WERI-Rb-1 (cell line): ENCODE measurements around the gene MAPK8IP3.

Experiments used
- DNase-seq: peaks from one replicate; pipeline ENCODE4 v3.0.0-alpha.2; 2020
- H3K27ac ChIP-seq: fragments of 250-450 bp; sonication (Bioruptor Pico); 2 replicates; pipeline ENCODE4 v1.5.1; 2020; ENCODE audit warnings: mild to moderate bottlenecking, moderate library complexity
- H3K27me3 ChIP-seq: fragments of 250-450 bp; sonication (Bioruptor Pico); 2 replicates; pipeline ENCODE4 v1.5.1; 2021; ENCODE audit warnings: mild to moderate bottlenecking, low read depth, moderate library complexity; ENCODE audit not compliant: insufficient read depth, severe bottlenecking
- H3K36me3 ChIP-seq: fragments of 250-450 bp; sonication (Bioruptor Pico); 2 replicates; pipeline ENCODE4 v1.5.1; 2020; ENCODE audit warnings: mild to moderate bottlenecking, moderate library complexity
- H3K4me3 ChIP-seq: 2 replicates; pipeline ENCODE4 v1.5.1; 2011; ENCODE audit warnings: low read depth, mild to moderate bottlenecking, control low read depth, low read length
- H3K9me3 ChIP-seq: fragments of 250-450 bp; sonication (Bioruptor Pico); 2 replicates; pipeline ENCODE4 v1.5.1; 2021; ENCODE audit warnings: mild to moderate bottlenecking, moderate library complexity; ENCODE audit not compliant: severe bottlenecking
- CTCF ChIP-seq: IDR thresholded peaks from 2 replicates; pipeline ENCODE4 v1.5.1; 2011; ENCODE audit warnings: low read depth, mild to moderate bottlenecking, control low read depth, inconsistent platforms, low read length

The MAPK8IP3 gene, protein sequence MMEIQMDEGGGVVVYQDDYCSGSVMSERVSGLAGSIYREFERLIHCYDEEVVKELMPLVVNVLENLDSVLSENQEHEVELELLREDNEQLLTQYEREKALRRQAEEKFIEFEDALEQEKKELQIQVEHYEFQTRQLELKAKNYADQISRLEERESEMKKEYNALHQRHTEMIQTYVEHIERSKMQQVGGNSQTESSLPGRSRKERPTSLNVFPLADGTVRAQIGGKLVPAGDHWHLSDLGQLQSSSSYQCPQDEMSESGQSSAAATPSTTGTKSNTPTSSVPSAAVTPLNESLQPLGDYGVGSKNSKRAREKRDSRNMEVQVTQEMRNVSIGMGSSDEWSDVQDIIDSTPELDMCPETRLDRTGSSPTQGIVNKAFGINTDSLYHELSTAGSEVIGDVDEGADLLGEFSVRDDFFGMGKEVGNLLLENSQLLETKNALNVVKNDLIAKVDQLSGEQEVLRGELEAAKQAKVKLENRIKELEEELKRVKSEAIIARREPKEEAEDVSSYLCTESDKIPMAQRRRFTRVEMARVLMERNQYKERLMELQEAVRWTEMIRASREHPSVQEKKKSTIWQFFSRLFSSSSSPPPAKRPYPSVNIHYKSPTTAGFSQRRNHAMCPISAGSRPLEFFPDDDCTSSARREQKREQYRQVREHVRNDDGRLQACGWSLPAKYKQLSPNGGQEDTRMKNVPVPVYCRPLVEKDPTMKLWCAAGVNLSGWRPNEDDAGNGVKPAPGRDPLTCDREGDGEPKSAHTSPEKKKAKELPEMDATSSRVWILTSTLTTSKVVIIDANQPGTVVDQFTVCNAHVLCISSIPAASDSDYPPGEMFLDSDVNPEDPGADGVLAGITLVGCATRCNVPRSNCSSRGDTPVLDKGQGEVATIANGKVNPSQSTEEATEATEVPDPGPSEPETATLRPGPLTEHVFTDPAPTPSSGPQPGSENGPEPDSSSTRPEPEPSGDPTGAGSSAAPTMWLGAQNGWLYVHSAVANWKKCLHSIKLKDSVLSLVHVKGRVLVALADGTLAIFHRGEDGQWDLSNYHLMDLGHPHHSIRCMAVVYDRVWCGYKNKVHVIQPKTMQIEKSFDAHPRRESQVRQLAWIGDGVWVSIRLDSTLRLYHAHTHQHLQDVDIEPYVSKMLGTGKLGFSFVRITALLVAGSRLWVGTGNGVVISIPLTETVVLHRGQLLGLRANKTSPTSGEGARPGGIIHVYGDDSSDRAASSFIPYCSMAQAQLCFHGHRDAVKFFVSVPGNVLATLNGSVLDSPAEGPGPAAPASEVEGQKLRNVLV (N-terminal part only)

DNA sequence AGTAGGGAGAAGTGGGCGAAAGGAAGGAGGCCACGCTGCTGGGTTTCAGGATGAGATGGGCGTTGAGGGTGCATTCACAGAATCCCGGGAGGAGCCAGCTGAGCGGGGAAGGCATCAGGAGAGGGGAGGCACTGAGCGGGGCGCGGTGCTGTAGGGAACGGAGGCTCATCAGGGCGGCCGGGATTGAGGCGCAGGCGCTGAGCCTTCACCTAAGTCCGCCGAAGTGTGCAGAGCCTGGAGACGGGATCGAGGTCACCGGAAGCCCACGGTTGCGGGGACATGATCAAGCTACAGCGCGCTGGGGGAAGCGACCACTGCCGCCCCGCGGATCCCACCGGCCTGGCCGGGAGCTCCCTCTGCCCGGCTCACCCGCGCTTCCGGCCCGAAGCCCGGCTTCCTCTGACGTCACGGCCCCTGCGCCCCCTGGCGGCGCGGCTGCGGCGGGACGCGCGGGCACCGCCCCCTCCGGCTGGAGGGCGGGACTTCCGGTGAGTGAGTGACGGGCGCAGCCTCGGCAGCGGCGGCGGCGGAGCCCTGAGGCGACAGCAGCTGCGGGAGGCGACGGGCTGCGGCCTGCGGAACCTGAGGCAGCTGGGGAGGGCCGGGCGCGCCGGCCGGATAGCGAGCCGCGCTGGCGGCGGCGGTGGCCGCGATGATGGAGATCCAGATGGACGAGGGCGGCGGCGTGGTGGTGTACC, at the start of gene MAPK8IP3:
TSS of gene MAPK8IP3 (plus strand) at position 508 of the 698 bp plus-strand sequence. CDS start at position 653, 145 bp downstream.
- peak; percentile 87 for DNase-seq
- Histone ChIP-seq H3K36me3 (peaks cover 32% of the 10 kb centered on the region), H3K27me3 (no peaks in the 10 kb centered on the region), H3K9me3 (no peaks in the 10 kb centered on the region), H3K27ac (peak within 1 kb of the TSS; percentile 92), H3K4me3 (peak within 1 kb of the TSS; percentile 83)
- peak; percentile 82 for TF ChIP-seq CTCF

DNA sequence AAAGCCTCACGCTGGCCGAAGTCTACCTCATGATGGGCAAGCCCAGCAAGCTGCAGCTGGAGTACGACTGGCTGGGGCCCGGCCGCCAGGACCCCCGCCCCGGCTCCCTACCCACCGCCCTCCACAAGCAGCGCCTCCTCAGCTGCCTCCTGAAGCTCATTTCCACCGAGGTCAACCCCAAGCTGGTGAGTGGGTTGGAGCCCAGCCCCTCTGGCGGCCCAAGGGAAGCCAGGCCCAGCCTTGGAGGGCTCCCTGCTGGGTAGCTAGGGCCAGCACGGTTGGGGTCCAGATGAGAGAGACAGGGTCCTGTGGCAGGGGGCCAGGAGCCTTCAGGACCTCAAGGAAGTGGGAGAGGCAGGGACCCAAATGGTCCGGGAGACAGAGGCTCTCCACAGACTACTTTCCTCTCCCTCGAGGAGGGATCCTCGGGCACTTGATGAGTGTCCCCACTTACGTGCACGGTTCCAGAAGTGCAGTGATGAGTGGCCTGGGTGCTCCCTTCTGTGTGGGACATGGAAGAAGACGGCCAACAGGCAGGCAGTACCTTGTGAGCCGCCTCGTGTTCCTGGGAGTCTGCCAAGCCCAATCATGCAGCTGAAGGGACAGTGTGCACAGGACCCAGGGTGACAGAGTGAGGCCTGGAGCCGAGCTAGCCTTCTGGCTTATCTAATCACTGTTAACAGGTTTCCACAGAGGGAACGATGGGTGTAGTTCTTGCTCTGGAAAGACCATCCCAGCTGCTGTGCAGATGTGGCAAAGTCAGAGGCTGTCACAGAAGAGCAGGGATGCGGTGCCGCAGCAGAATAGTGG, 49.0 kb upstream of the MAPK8IP3 start:
- no peak for TF ChIP-seq CTCF
- Histone ChIP-seq H3K27me3 (no peaks in the 10 kb centered on the region), H3K9me3 (no peaks in the 10 kb centered on the region), H3K36me3 (peaks cover 84% of the 10 kb centered on the region), H3K27ac (no peak overlapping the region), H3K4me3 (no peak overlapping the region)
- no peak for DNase-seq

GRCh38 chr16:1657841-1658240, 48.2 kb upstream of the MAPK8IP3 start:
- H3K9me3 ChIP-seq, result no peaks in the 10 kb centered on the region
- no peaks in the 10 kb centered on the region for H3K27me3 ChIP-seq
- H3K36me3 ChIP-seq, result peaks cover 84% of the 10 kb centered on the region
- no peak overlapping the region for H3K4me3 ChIP-seq
- no peak overlapping the region for H3K27ac ChIP-seq
- TF ChIP-seq CTCF, result no peak
- DNase-seq, result no peak

- Histone ChIP-seq H3K27me3 (no peaks in the 10 kb centered on the region), H3K4me3 (no peak overlapping the region), H3K9me3 (no peaks in the 10 kb centered on the region), H3K27ac (no peak overlapping the region), H3K36me3 (peaks cover 90% of the 10 kb centered on the region)
- no peak for TF ChIP-seq CTCF
- DNase-seq, result no peak
These were observed 47.0 kb upstream of the MAPK8IP3 start for GRCh38 chr16:1659031-1659430.
